Vagina (tissue), 2 donors: ENCODE results near the gene TNFRSF19.

Experiments
- CTCF ChIP-seq, 3 experiments: fragments of 450-650 bp in 2 of 3; fragments of 200-600 bp in 1 of 3; sonication (generic) in 1 of 3; IDR thresholded peaks; one replicate each; pipeline ENCODE4 v1.5.1; 2017 to 2019; ENCODE audit warnings: antibody characterized with exemption in 3 of 3, mild to moderate bottlenecking in 2 of 3, moderate library complexity in 2 of 3
- POLR2A ChIP-seq, 2 donors: fragments of 450-650 bp; IDR thresholded peaks; one replicate each; pipeline ENCODE4 v1.6.1; 2017; ENCODE audit warnings: antibody characterized with exemption in 2 of 2, mild to moderate bottlenecking in 2 of 2, moderate library complexity in 2 of 2
- POLR2AphosphoS5 ChIP-seq, 2 donors: sonication (generic); formaldehyde crosslinking; IDR thresholded peaks; one replicate each; pipeline ENCODE4 v1.9.0; 2017; ENCODE audit warnings: antibody characterized with exemption in 2 of 2, mild to moderate bottlenecking in 2 of 2, low read depth in 1 of 2; ENCODE audit not compliant: insufficient read depth in 1 of 2

- TF ChIP-seq CTCF (IDR thresholded peaks at IDR 0.05), result no peak
- no peak for TF ChIP-seq POLR2A (IDR thresholded peaks at IDR 0.05)
- TF ChIP-seq POLR2AphosphoS5 (IDR thresholded peaks at IDR 0.05; ENCODE audit: insufficient read depth in 1 of 2, low read depth in 1 of 2), result no peak
These were observed 75.6 kb downstream of the TNFRSF19 start for GRCh38 chr13:23645851-23646250.
